Esophagus (tissue), 2 donors: Measurements from ENCODE around the gene C1orf115. TPM values are rescaled to one million over a fixed set of nuclear protein-coding genes. Genes with fewer than 3 reads are reported as not detected.
"Not testable (repeated sequence)": the region's sequence is repeated elsewhere in the genome, so short reads cannot be mapped to it uniquely, and the experiment has no call there.

Experiments
- H3K27ac ChIP-seq, 2 donors: one replicate each; pipeline ENCODE4 v1.5.1; 2013; ENCODE audit warnings: low read depth in 2 of 2, mild to moderate bottlenecking in 2 of 2, inconsistent platforms in 1 of 2, low read length in 1 of 2, moderate library complexity in 1 of 2
- H3K27me3 ChIP-seq, 2 donors: one replicate each; pipeline ENCODE4 v1.6.1; 2013; ENCODE audit warnings: low read length in 2 of 2, control low read depth in 1 of 2, mild to moderate bottlenecking in 1 of 2; ENCODE audit not compliant: insufficient read depth in 2 of 2, control insufficient read depth in 1 of 2
- H3K36me3 ChIP-seq, 2 donors: one replicate each; pipeline ENCODE4 v1.6.1; 2013; ENCODE audit warnings: low read length in 1 of 2; ENCODE audit not compliant: control insufficient read depth in 2 of 2, insufficient read depth in 2 of 2
- H3K4me1 ChIP-seq, 2 donors: one replicate each; pipeline ENCODE4 v1.6.1; 2013; ENCODE audit warnings: low read length in 1 of 2; ENCODE audit not compliant: control insufficient read depth in 2 of 2, insufficient read depth in 2 of 2
- H3K4me3 ChIP-seq, 2 donors: one replicate each; pipeline ENCODE4 v1.5.1; 2013; ENCODE audit warnings: low read length in 2 of 2, mild to moderate bottlenecking in 2 of 2, low read depth in 1 of 2, moderate library complexity in 1 of 2
- H3K9me3 ChIP-seq, 2 donors: one replicate each; pipeline ENCODE4 v1.6.1; 2013; ENCODE audit warnings: mild to moderate bottlenecking in 2 of 2, low read depth in 1 of 2, low read length in 1 of 2, moderate library complexity in 1 of 2; ENCODE audit not compliant: control insufficient read depth in 2 of 2, insufficient read depth in 1 of 2
- WGBS, 2 donors: extraction: QIAGEN DNeasy Blood & Tissue Kit; methylation state at CpG; one replicate each; pipeline ENCODE4 v1.1.7; 2013; 5-methylcytosine and 5-hydroxymethylcytosine counted together
- polyA plus RNA-seq, 2 donors: library from polyadenylated mRNA; stranded (reverse); fragments of 200-250 nt; gene quantifications; one replicate each; pipeline ENCODE4 v1.2.3, GENCODE V29; 2013
- donor health status: healthy with polysubstance abuse.
- donor health status: Bipolar disorder and iron deficiency.

Gene C1orf115
- polyA plus RNA-seq, 2 donors: 1.9 to 2.6 TPM

- WGBS, 2 donors: 76 to 93% methylated on average over 2 of the region's 2 CpGs
- no peaks in the 10 kb centered on the region for H3K4me1 ChIP-seq
- no peaks in the 10 kb centered on the region for H3K27me3 ChIP-seq
- no peaks in the 10 kb centered on the region for H3K36me3 ChIP-seq
- H3K9me3 ChIP-seq: no peaks in the 10 kb centered on the region
- H3K4me3 ChIP-seq: no peak overlapping the region
- H3K27ac ChIP-seq: no peak overlapping the region
These were observed 12.9 kb upstream of the C1orf115 start for GRCh38 chr1:220677251-220677650.

DNA sequence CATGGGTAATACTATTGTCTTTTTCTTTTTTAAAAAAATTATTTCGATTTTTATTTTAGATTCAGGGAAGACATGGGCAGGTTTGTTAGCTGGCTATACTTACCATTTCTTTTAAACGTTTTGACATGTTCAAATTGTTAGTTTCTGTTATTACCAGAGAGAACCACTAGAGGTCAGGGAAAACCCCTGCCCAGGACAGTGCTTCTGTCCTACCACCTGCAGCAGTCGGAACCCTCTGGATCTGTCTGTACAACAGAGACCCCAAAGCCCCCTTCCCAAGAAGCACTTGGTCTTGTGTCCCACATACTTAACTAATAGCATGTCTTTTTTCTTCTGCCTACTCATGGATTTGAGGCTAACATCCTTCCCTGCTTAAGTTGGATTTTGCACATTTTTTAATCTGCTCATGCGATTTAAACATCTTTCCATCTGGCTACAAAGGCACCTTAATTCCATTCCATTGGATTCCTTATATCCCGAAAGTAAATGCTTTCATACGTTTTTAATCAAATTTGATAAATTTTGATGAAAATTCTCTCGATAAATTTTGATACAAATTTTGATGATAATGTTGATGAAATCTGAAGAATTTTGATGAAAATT is 10.0 kb upstream of the C1orf115 start:
- H3K27me3 ChIP-seq: no peaks in the 10 kb centered on the region
- no peaks in the 10 kb centered on the region for H3K4me1 ChIP-seq
- 28 to 32% methylated on average over 7 of the region's 7 CpGs for WGBS, 2 donors
- H3K4me3 ChIP-seq: no peak overlapping the region
- H3K36me3 ChIP-seq: no peaks in the 10 kb centered on the region
- H3K9me3 ChIP-seq: no peaks in the 10 kb centered on the region
- H3K27ac ChIP-seq: no peak overlapping the region

GRCh38 chr1:220681220-220681880 is 8.8 kb upstream of the C1orf115 start:
- WGBS, 2 donors: 54 to 59% methylated on average over 10 of the region's 10 CpGs

DNA sequence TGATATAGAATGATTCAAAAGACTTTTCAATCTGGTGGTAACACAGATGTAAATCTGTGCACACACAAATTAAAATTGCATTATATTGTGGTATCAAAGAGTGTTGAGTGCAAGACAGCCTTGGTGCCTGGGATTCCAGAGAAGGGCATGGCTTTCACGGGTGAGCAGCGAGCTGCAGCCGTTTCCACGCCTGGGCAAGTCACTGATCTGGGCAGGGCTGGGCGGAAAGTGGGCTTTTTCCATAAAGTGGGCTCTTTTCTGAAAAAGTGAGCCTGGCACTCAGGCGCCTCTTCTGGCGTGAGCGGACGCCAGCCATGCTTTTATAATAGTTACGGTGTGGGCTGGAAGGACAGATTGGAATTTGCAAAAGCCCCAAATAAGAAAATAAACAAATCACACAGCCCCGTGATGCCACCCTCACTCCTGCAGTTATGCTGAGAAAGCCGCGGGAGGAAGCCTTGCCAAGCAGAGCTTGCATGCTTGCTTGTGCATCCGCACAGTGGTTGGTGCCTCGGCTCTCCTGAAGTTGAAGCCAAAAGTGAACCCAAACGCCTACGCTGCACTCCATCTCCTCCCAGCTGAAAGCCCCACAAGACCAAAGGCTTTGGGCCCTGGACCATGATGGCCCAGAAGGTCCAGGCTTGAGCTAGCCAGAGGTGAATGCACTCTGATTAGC is 7.1 kb upstream of the C1orf115 start:
- H3K36me3 ChIP-seq: no peaks in the 10 kb centered on the region
- H3K9me3 ChIP-seq: no peaks in the 10 kb centered on the region
- H3K4me3 ChIP-seq: no peak overlapping the region
- H3K27me3 ChIP-seq: no peaks in the 10 kb centered on the region
- no peaks in the 10 kb centered on the region for H3K4me1 ChIP-seq
- H3K27ac ChIP-seq: no peak overlapping the region
- WGBS, 2 donors: 75 to 76% methylated on average over 17 of the region's 17 CpGs

More at GRCh38 chr1:220681220-220681880, 8.8 kb upstream of the C1orf115 start:
- no peaks in the 10 kb centered on the region for H3K36me3 ChIP-seq
- H3K9me3 ChIP-seq: no peaks in the 10 kb centered on the region
- H3K27me3 ChIP-seq: no peaks in the 10 kb centered on the region
- no peaks in the 10 kb centered on the region for H3K4me1 ChIP-seq
- H3K4me3 ChIP-seq: no peak overlapping the region
- H3K27ac ChIP-seq: no peak overlapping the region

DNA sequence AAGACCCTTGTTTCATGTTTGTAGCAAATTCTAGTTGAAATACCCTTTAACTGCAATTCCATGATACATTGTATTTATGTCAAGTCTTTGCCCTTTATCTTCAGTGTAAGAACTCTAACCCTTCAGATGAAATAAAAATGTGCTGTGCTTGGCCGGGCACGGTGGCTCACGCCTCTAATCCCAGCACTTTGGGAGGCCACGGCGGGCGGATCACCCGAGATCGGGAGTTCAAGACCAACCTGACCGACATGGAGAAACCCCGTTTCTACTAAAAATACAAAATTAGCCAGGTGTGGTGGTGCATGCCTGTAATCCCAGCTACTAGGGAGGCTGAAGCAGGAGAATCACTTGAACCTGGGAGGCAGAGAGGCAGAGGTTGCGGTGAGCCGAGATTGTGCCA is 6.4 kb upstream of the C1orf115 start:
- not testable (repeated sequence) for H3K27me3 ChIP-seq, H3K4me3 ChIP-seq, H3K27ac ChIP-seq, H3K4me1 ChIP-seq, H3K9me3 ChIP-seq, H3K36me3 ChIP-seq
- 94 to 97% methylated on average over 12 of the region's 12 CpGs for WGBS, 2 donors

GRCh38 chr1:220684890-220685289 is 5.3 kb upstream of the C1orf115 start:
- no peaks in the 10 kb centered on the region for H3K27me3 ChIP-seq
- no peaks in the 10 kb centered on the region for H3K9me3 ChIP-seq
- no peak overlapping the region for H3K4me3 ChIP-seq
- 63 to 64% methylated on average over 4 of the region's 4 CpGs for WGBS, 2 donors
- H3K36me3 ChIP-seq: no peaks in the 10 kb centered on the region
- H3K4me1 ChIP-seq: peaks cover 0 to 3% of the 10 kb centered on the region in 2 donors
- no peak overlapping the region for H3K27ac ChIP-seq

GRCh38 chr1:220685879-220686278 is 4.3 kb upstream of the C1orf115 start:
- WGBS, 2 donors: 86 to 94% methylated on average over 3 of the region's 3 CpGs
- Histone ChIP-seq H3K9me3 (no peaks in the 10 kb centered on the region), H3K27ac (no peak overlapping the region), H3K27me3 (no peaks in the 10 kb centered on the region), H3K4me1 (peaks cover 0 to 5% of the 10 kb centered on the region in 2 donors), H3K4me3 (no peak overlapping the region), H3K36me3 (no peaks in the 10 kb centered on the region)

GRCh38 chr1:220687809-220688208 is 2.4 kb upstream of the C1orf115 start:
- Histone ChIP-seq H3K4me3 (no peak overlapping the region), H3K9me3 (no peaks in the 10 kb centered on the region), H3K27me3 (no peaks in the 10 kb centered on the region), H3K4me1 (peaks cover 0 to 6% of the 10 kb centered on the region in 2 donors), H3K36me3 (no peaks in the 10 kb centered on the region), H3K27ac (no peak overlapping the region)
- WGBS, 2 donors: 89 to 90% methylated on average over 5 of the region's 5 CpGs

DNA sequence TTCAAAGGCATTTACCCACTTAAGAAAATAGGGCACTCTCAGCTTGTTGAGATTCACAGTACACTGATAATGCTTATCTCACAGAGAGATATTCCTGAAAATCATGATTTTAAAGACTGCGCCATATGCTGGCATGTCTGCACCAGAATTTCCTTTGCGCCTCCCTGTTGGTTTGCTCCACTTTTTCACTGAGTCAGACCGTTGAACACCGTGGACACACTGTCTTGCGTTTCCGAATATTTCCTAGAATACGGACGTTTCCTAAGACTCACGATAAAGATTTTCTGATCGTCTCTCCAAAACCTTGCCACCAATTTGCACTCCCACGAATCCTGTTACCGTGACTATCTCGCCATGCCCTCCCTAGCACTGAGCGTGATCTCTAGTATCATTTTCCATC is 497 bp upstream of the C1orf115 start:
- Histone ChIP-seq H3K27ac (no peak overlapping the region), H3K4me3 (peak overlapping the region in 1 of 2 donors; percentile 51)
- 31 to 35% methylated on average over 14 of the region's 14 CpGs for WGBS, 2 donors

More for the DNA sequence above, 497 bp upstream of the C1orf115 start:
- no peaks in the 10 kb centered on the region for H3K27me3 ChIP-seq
- no peaks in the 10 kb centered on the region for H3K9me3 ChIP-seq
- peaks cover 0 to 6% of the 10 kb centered on the region in 2 donors for H3K4me1 ChIP-seq
- H3K36me3 ChIP-seq: no peaks in the 10 kb centered on the region
